ENCODE measurements around the gene SLC9A7. TPM values are rescaled to one million over a fixed set of nuclear protein-coding genes. Genes with fewer than 3 reads are reported as not detected.
"Not testable (repeated sequence)": the region's sequence is repeated elsewhere in the genome, so short reads cannot be mapped to it uniquely, and the experiment has no call there.

The SLC9A7 gene
- total RNA-seq, 1 experiment from 2014 or later, result 13.1 TPM

DNA sequence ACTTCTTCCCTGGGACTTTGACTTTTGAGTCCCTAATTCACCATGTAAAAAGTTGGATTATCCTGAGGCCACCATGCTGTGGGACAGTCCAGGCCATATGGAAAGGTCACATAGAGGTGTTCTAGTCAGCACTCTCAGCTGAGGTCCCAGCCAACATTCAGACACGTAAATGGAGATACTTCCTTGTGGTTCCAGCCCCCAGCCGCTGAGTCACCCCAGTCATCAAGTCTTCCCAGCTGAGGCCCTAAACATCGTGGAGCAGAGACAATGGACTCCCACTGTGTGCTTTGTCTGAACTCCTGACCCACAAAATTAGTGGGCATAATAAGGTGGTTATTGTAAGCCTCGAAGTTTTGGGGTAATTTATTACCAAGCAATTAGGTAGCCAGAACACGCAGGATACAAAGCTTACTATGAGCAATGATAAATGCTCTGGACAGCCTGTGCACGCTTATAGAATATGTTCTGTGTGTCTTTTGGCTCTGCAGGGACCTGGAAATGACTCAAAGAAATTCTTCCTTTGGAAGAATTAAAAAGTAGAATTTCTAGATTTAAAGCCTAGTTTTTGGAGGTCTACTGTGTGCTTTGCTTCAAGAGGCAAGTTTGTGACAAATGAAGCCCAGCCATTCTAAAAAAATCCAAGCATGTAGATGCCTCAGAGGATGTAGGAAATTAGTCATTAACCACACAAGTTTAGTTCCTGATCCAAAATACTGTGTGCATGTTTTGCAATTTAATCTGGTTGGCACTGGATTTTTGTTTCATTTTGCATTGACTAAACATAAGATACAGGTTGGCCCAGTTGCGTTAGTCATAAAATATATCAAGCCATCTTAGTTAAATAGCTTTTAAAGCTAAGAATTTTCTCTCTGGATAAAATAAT is 33.2 kb upstream of the SLC9A7 start:
- Histone ChIP-seq H3K9me3 (ENCODE audit: low read depth, low read length, poor library complexity, severe bottlenecking) (no peaks in the 10 kb centered on the region), H3K4me3 (ENCODE audit: low read depth, low read length, poor library complexity, severe bottlenecking) (peak overlapping the region; percentile 1), H3K4me1 (ENCODE audit: insufficient read depth, low read length, poor library complexity, severe bottlenecking) (peaks cover 13% of the 10 kb centered on the region), H3K27me3 (replicated peaks; ENCODE audit: insufficient read depth, low read depth, low read length, poor library complexity) (no peaks in the 10 kb centered on the region), H3K36me3 (ENCODE audit: insufficient read depth, low read length, poor library complexity, severe bottlenecking) (no peaks in the 10 kb centered on the region), H3K27ac (ENCODE audit: low read depth, low read length, poor library complexity, severe bottlenecking) (peak overlapping the region; percentile 71)
- no peak for TF ChIP-seq EZH2 (IDR thresholded peaks at IDR 0.05; ENCODE audit: borderline replicate concordance, low read depth, low read length, poor library complexity, severe bottlenecking)
- TF ChIP-seq, protein P1, sequence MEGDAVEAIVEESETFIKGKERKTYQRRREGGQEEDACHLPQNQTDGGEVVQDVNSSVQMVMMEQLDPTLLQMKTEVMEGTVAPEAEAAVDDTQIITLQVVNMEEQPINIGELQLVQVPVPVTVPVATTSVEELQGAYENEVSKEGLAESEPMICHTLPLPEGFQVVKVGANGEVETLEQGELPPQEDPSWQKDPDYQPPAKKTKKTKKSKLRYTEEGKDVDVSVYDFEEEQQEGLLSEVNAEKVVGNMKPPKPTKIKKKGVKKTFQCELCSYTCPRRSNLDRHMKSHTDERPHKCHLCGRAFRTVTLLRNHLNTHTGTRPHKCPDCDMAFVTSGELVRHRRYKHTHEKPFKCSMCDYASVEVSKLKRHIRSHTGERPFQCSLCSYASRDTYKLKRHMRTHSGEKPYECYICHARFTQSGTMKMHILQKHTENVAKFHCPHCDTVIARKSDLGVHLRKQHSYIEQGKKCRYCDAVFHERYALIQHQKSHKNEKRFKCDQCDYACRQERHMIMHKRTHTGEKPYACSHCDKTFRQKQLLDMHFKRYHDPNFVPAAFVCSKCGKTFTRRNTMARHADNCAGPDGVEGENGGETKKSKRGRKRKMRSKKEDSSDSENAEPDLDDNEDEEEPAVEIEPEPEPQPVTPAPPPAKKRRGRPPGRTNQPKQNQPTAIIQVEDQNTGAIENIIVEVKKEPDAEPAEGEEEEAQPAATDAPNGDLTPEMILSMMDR (conservative IDR thresholded peaks at IDR 0.05; ENCODE audit: low read depth, low read length), result no peak
- ChIA-PET POLR2A (ENCODE audit: low non-redundant PET) (no interaction called here), CTCF (interaction anchor here (0.5 kb wide), 1 partner anchor 138 kb away, joined by 4 read pairs; no protein-coding TSS in a partner anchor)
- BruUV-seq (replicated peaks), result no TSS peak
- intact Hi-C loops (cut with micrococcal nuclease; ENCODE audit: unreplicated experiment), result no loop called here
- peak; percentile 82 for DNase-seq (ENCODE audit: low spot score)

- H3K4me3 ChIP-seq (ENCODE audit: low read depth, low read length, poor library complexity, severe bottlenecking), result no peak overlapping the region
- H3K27me3 ChIP-seq (replicated peaks; ENCODE audit: insufficient read depth, low read depth, low read length, poor library complexity), result no peaks in the 10 kb centered on the region
- peak; percentile 40 for DNase-seq (ENCODE audit: low spot score)
- H3K36me3 ChIP-seq (ENCODE audit: insufficient read depth, low read length, poor library complexity, severe bottlenecking), result no peaks in the 10 kb centered on the region
- no TSS peak for BruUV-seq (replicated peaks)
- no peaks in the 10 kb centered on the region for H3K9me3 ChIP-seq (ENCODE audit: low read depth, low read length, poor library complexity, severe bottlenecking)
- TF ChIP-seq, protein P1 (conservative IDR thresholded peaks at IDR 0.05; ENCODE audit: low read depth, low read length), result no peak
- no peak for TF ChIP-seq EZH2 (IDR thresholded peaks at IDR 0.05; ENCODE audit: borderline replicate concordance, low read depth, low read length, poor library complexity, severe bottlenecking)
- ChIA-PET CTCF (no interaction called here), POLR2A (ENCODE audit: low non-redundant PET) (no interaction called here)
- H3K4me1 ChIP-seq (ENCODE audit: insufficient read depth, low read length, poor library complexity, severe bottlenecking), result peaks cover 13% of the 10 kb centered on the region
- intact Hi-C loops (cut with micrococcal nuclease; ENCODE audit: unreplicated experiment), result no loop called here
- H3K27ac ChIP-seq (ENCODE audit: low read depth, low read length, poor library complexity, severe bottlenecking), result no peak overlapping the region
Measured at GRCh38 chrX:46788902-46789301, 30.0 kb upstream of the SLC9A7 start.

GRCh38 chrX:46784437-46784836 is 25.5 kb upstream of the SLC9A7 start:
- BruUV-seq (replicated peaks); H3K9me3 ChIP-seq (ENCODE audit: low read depth, low read length, poor library complexity, severe bottlenecking); CTCF ChIA-PET; H3K27me3 ChIP-seq (replicated peaks; ENCODE audit: insufficient read depth, low read depth, low read length, poor library complexity); H3K27ac ChIP-seq (ENCODE audit: low read depth, low read length, poor library complexity, severe bottlenecking); H3K4me1 ChIP-seq (ENCODE audit: insufficient read depth, low read length, poor library complexity, severe bottlenecking); intact Hi-C loops (cut with micrococcal nuclease; ENCODE audit: unreplicated experiment); POLR2A ChIA-PET (ENCODE audit: low non-redundant PET); DNase-seq (ENCODE audit: low spot score); H3K36me3 ChIP-seq (ENCODE audit: insufficient read depth, low read length, poor library complexity, severe bottlenecking); H3K4me3 ChIP-seq (ENCODE audit: low read depth, low read length, poor library complexity, severe bottlenecking): not testable (repeated sequence)

- H3K27ac ChIP-seq (ENCODE audit: low read depth, low read length, poor library complexity, severe bottlenecking), result no peak overlapping the region
- no peak overlapping the region for H3K4me3 ChIP-seq (ENCODE audit: low read depth, low read length, poor library complexity, severe bottlenecking)
- intact Hi-C loops (cut with micrococcal nuclease; ENCODE audit: unreplicated experiment), result no loop called here
- no peaks in the 10 kb centered on the region for H3K27me3 ChIP-seq (replicated peaks; ENCODE audit: insufficient read depth, low read depth, low read length, poor library complexity)
- no peaks in the 10 kb centered on the region for H3K9me3 ChIP-seq (ENCODE audit: low read depth, low read length, poor library complexity, severe bottlenecking)
- no TSS peak for BruUV-seq (replicated peaks)
- ChIA-PET CTCF (no interaction called here), POLR2A (ENCODE audit: low non-redundant PET) (no interaction called here)
- no peak for DNase-seq (ENCODE audit: low spot score)
- no peak for TF ChIP-seq EZH2 (IDR thresholded peaks at IDR 0.05; ENCODE audit: borderline replicate concordance, low read depth, low read length, poor library complexity, severe bottlenecking)
- TF ChIP-seq, protein P1 (conservative IDR thresholded peaks at IDR 0.05; ENCODE audit: low read depth, low read length), result no peak
- H3K36me3 ChIP-seq (ENCODE audit: insufficient read depth, low read length, poor library complexity, severe bottlenecking), result no peaks in the 10 kb centered on the region
- no peaks in the 10 kb centered on the region for H3K4me1 ChIP-seq (ENCODE audit: insufficient read depth, low read length, poor library complexity, severe bottlenecking)
Measured at GRCh38 chrX:46782034-46782433, 23.1 kb upstream of the SLC9A7 start.

All from A673 (cell line).